NK-92 (cell line): ENCODE measurements around the gene NDUFB3.

Experiments
- DNase-seq: peaks from one replicate; lab custom pipeline; 2025; ENCODE audit not compliant: unreplicated experiment; lab: John Stamatoyannopoulos, UW

NDUFB3 gene

GRCh38 chr2:201128033-201128432, 56.2 kb downstream of the NDUFB3 start:
- no peak for DNase-seq

GRCh38 chr2:201128933-201129505, 57.2 kb downstream of the NDUFB3 start:
- no peak for DNase-seq

- DNase-seq = no peak
Measured at GRCh38 chr2:201130524-201131186, 58.9 kb downstream of the NDUFB3 start.

- no peak for DNase-seq
Measured at GRCh38 chr2:201132518-201132917, 60.7 kb downstream of the NDUFB3 start.
